Calu3 (cell line): Measurements from ENCODE around the gene RNF150. TPM values are rescaled to one million over a fixed set of nuclear protein-coding genes. Genes with fewer than 3 reads are reported as not detected.

Source experiments
- BruUV-seq: library from RNA; stranded (reverse); fragments of 400-500 nt; replicated peaks from 2 replicates; lab custom pipeline; 2021; lab: Mats Ljungman, UMichigan
- CTCF ChIA-PET: fragments of 300-600 bp; sonication (Branson Sonifier 250); formaldehyde crosslinking; loops from one replicate; lab custom pipeline; 2022; ENCODE audit warnings: antibody characterized with exemption; lab: Charles Lee
- DNase-seq: peaks from one replicate; pipeline ENCODE4 v3.0.0; 2022
- H3K27ac Mint-ChIP-seq: one replicate; pipeline ENCODE4 v1.8.0; 2022; ENCODE audit warnings: mixed read lengths; ENCODE audit not compliant: unreplicated experiment
- H3K27me3 Mint-ChIP-seq: one replicate; pipeline ENCODE4 v1.8.0; 2022; ENCODE audit warnings: mixed read lengths; ENCODE audit not compliant: unreplicated experiment
- H3K36me3 Mint-ChIP-seq: one replicate; pipeline ENCODE4 v1.8.0; 2022; ENCODE audit warnings: mild to moderate bottlenecking, moderate library complexity, mixed read lengths; ENCODE audit not compliant: insufficient read depth, unreplicated experiment
- H3K4me1 Mint-ChIP-seq: one replicate; pipeline ENCODE4 v1.8.0; 2022; ENCODE audit warnings: mild to moderate bottlenecking, low read depth, mixed read lengths; ENCODE audit not compliant: unreplicated experiment
- H3K4me3 Mint-ChIP-seq: one replicate; pipeline ENCODE4 v1.8.0; 2022; ENCODE audit warnings: mild to moderate bottlenecking, low read depth, moderate library complexity, mixed read lengths; ENCODE audit not compliant: unreplicated experiment
- H3K9me3 Mint-ChIP-seq: one replicate; pipeline ENCODE4 v1.8.0; 2022; ENCODE audit warnings: low read depth, mixed read lengths; ENCODE audit not compliant: unreplicated experiment
- intact Hi-C: fragments of 100-400 bp; cut with micrococcal nuclease; formaldehyde crosslinking; loops from one replicate; pipeline ENCODE4 v1.10.0; 2022; ENCODE audit not compliant: unreplicated experiment
- total RNA-seq: library from RNA; stranded (reverse); gene quantifications from 2 replicates; pipeline ENCODE4 v1.2.3, GENCODE V29; 2022
- TF ChIP-seq, protein P1 (sequence below): fragments of 200-600 bp; IDR thresholded peaks from one replicate; pipeline ENCODE4 v1.8.0; 2022; ENCODE audit warnings: antibody characterized with exemption; ENCODE audit not compliant: unreplicated experiment

The RNF150 gene
- total RNA-seq, 1 experiment from 2014 or later = 0.14 TPM

DNA sequence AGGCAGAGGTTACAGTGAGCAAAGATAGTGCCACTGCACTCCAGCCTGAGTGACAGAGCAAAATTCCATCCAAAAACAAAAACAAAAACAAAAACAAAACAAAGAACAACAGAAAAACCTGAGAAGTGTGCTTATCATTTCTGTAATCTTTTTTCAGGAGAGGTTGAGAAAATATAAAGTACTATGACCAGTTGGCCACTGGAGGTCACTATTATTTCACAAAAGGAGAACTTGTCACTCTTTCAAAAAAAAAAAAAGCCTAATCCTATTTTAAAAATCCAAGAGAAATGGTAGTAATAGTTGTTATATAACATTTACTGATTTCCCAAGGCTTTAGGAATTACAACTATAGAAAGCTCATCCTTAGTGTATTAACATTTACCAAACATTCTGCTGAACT lies 24.9 kb upstream of the RNF150 start:
- Mint-ChIP-seq H3K27ac (no peak overlapping the region), H3K4me1 (no peaks in the 10 kb centered on the region), H3K9me3 (no peaks in the 10 kb centered on the region), H3K27me3 (no peaks in the 10 kb centered on the region), H3K4me3 (no peak overlapping the region), H3K36me3 (no peaks in the 10 kb centered on the region)
- intact Hi-C loops = loop anchor here (5.0 kb wide), 1 partner anchor 139 kb away; no protein-coding TSS in a partner anchor
- TF ChIP-seq, protein P1, sequence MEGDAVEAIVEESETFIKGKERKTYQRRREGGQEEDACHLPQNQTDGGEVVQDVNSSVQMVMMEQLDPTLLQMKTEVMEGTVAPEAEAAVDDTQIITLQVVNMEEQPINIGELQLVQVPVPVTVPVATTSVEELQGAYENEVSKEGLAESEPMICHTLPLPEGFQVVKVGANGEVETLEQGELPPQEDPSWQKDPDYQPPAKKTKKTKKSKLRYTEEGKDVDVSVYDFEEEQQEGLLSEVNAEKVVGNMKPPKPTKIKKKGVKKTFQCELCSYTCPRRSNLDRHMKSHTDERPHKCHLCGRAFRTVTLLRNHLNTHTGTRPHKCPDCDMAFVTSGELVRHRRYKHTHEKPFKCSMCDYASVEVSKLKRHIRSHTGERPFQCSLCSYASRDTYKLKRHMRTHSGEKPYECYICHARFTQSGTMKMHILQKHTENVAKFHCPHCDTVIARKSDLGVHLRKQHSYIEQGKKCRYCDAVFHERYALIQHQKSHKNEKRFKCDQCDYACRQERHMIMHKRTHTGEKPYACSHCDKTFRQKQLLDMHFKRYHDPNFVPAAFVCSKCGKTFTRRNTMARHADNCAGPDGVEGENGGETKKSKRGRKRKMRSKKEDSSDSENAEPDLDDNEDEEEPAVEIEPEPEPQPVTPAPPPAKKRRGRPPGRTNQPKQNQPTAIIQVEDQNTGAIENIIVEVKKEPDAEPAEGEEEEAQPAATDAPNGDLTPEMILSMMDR = no peak
- no TSS peak for BruUV-seq
- CTCF ChIA-PET = no interaction called here
- DNase-seq = no peak

DNA sequence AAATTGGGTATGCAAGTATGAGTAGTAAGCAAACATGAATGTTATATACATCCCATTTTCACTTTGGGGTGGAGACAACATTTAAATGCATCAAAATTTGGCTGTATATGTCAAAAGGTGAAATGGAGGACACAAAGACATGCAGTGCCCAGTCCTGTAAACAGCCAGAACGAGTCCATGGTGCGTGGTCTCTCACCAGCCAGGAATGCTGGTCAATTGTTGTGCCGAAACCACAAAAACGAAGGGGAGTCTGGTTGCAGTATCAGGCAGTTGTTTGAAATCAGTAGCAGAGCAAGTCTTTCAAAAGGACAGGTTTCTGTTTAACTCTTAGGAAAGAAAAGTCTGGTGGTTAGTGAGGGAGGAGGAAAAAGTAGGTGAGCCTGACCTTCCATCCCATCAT lies 22.3 kb upstream of the RNF150 start:
- Mint-ChIP-seq H3K27me3 (no peaks in the 10 kb centered on the region), H3K9me3 (no peaks in the 10 kb centered on the region), H3K4me3 (no peak overlapping the region), H3K4me1 (no peaks in the 10 kb centered on the region), H3K27ac (no peak overlapping the region), H3K36me3 (no peaks in the 10 kb centered on the region)
- no TSS peak for BruUV-seq
- TF ChIP-seq, protein P1 = no peak
- intact Hi-C loops = loop anchor here (5.0 kb wide), 1 partner anchor 142 kb away; no protein-coding TSS in a partner anchor
- CTCF ChIA-PET = no interaction called here
- no peak for DNase-seq

DNA sequence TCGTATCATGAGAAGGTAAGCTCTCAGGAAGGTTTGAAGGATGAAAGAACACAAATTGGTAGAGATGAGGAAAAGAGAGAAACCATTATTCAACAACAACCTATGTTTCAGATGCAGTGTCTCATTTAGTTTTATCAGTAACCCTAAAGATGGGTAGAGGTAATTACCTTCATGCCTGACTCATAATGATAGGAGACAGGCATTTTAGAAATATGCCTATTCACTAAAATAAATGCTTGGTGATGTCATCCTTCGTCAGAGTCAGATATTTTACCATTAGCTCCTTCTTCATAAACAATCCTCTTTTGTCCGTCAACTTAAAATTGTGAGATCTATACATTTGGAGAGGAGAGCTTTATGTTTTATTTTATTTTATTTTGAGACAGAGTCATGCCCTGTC lies 21.5 kb upstream of the RNF150 start:
- H3K36me3 Mint-ChIP-seq = no peaks in the 10 kb centered on the region
- CTCF ChIA-PET = no interaction called here
- H3K4me3 Mint-ChIP-seq = no peak overlapping the region
- no peaks in the 10 kb centered on the region for H3K27me3 Mint-ChIP-seq
- no peak overlapping the region for H3K27ac Mint-ChIP-seq
- no peaks in the 10 kb centered on the region for H3K9me3 Mint-ChIP-seq
- no TSS peak for BruUV-seq
- DNase-seq = no peak
- H3K4me1 Mint-ChIP-seq = no peaks in the 10 kb centered on the region
- intact Hi-C loops = loop anchor here (5.0 kb wide), 1 partner anchor 143 kb away; no protein-coding TSS in a partner anchor
- TF ChIP-seq, protein P1 = no peak

DNA sequence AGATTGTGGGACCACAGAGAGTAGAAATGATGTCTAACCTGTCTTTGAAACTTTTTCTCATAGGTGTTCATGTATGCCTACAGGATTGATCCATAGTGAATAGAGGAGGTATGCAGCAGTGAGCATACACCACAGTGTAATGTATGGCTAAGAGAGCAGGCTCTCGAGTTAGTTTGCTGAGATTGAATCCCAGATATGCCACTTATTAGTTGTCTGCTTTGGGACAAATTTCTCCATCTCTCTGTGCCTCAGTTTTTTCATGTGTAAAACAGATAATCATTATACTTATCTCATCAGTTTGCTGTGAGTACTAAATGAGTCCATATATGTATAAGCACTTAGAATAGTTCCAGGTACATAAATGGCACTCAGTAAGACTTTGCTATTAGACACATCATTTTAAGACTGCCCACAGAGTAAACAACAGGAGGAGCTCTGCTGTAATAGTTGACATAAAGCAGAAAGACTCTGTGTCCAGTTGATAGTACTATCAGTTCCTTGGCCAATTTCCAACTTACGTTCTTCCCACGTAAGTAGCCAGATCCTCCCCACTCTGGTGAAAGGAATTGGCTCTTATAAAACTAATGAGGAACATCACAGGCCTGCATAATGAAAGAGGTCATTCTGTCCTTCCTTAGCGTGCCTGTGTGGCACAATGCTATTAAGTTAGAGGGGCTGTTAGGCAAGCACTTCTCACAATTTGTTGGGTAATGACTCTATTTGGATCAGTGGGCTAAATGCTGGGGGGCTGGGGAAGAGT lies 20.7 kb upstream of the RNF150 start:
- DNase-seq = no peak
- CTCF ChIA-PET = no interaction called here
- no peaks in the 10 kb centered on the region for H3K27me3 Mint-ChIP-seq
- H3K9me3 Mint-ChIP-seq = no peaks in the 10 kb centered on the region
- no peak overlapping the region for H3K4me3 Mint-ChIP-seq
- TF ChIP-seq, protein P1 = no peak
- H3K36me3 Mint-ChIP-seq = no peaks in the 10 kb centered on the region
- no peak overlapping the region for H3K27ac Mint-ChIP-seq
- BruUV-seq = no TSS peak
- no peaks in the 10 kb centered on the region for H3K4me1 Mint-ChIP-seq
- intact Hi-C loops = no loop called here
